Kidney (tissue), 14 donors: ENCODE results near the gene ITIH4. TPM values are rescaled to one million over a fixed set of nuclear protein-coding genes. Genes with fewer than 3 reads are reported as not detected.
"Not testable (repeated sequence)": the region's sequence is repeated elsewhere in the genome, so short reads cannot be mapped to it uniquely, and the experiment has no call there.

Experiments
- DNase-seq, 5 donors: peaks; one replicate each; pipeline ENCODE4 v3.0.0-alpha.2; 2013 to 2020
- FAIRE-seq: peaks from 2 replicates; lab custom pipeline; 2012; peaks lifted over from hg19 to GRCh38; lab: Jason Lieb, UNC
- H3K27ac ChIP-seq, 2 donors: one replicate each; pipeline ENCODE4 v1.7.0; 2013; ENCODE audit warnings: low read depth in 2 of 2, low read length in 2 of 2, inconsistent platforms in 1 of 2
- H3K27me3 ChIP-seq: one replicate; pipeline ENCODE4 v1.7.1; 2013; ENCODE audit warnings: low read length, inconsistent platforms; ENCODE audit not compliant: control insufficient read depth, insufficient read depth
- H3K36me3 ChIP-seq, 3 donors: one replicate each; pipeline versions ENCODE4 v1.7.0 to v1.7.1; 2013; ENCODE audit warnings: low read length in 3 of 3, control low read depth in 1 of 3, inconsistent platforms in 1 of 3; ENCODE audit not compliant: insufficient read depth in 3 of 3, control insufficient read depth in 2 of 3
- H3K4me1 ChIP-seq, 3 donors: one replicate each; pipeline versions ENCODE4 v1.7.0 to v1.7.1; 2013; ENCODE audit warnings: low read length in 3 of 3, inconsistent platforms in 1 of 3, low read depth in 1 of 3; ENCODE audit not compliant: control insufficient read depth in 2 of 3, insufficient read depth in 2 of 3
- H3K4me3 ChIP-seq, 3 donors: one replicate each; pipeline versions ENCODE4 v1.7.0 to v1.8.1; 2013; ENCODE audit warnings: low read length in 3 of 3, control low read depth in 1 of 3, inconsistent platforms in 1 of 3
- H3K9ac ChIP-seq, 3 donors: one replicate each; pipeline versions ENCODE4 v1.7.0 to v1.7.1; 2013; ENCODE audit warnings: low read length in 3 of 3, control low read depth in 1 of 3, inconsistent platforms in 1 of 3
- H3K9me3 ChIP-seq, 3 donors: one replicate each; pipeline versions ENCODE4 v1.7.0 to v1.7.1; 2013; ENCODE audit warnings: low read length in 3 of 3, control low read depth in 1 of 3, inconsistent platforms in 1 of 3; ENCODE audit not compliant: control insufficient read depth in 2 of 3, insufficient read depth in 1 of 3
- intact Hi-C: fragments of 100-400 bp; cut with DNase I; formaldehyde crosslinking; loops from one replicate; pipeline ENCODE4 v1.11.1; 2022
- polyA plus RNA-seq: library from polyadenylated mRNA; stranded (reverse); fragments of 350-450 nt; fragmentation: Illumina TruSeq; extraction: RNeasy Lipid Tissue Mini Kit (QIAGEN cat#74804); gene quantifications from one replicate; pipeline ENCODE4 v1.2.3, GENCODE V29; 2014; ENCODE audit warnings: low read depth, low replicate concordance; ENCODE audit not compliant: insufficient read depth
- total RNA-seq: library from RNA; stranded (reverse); fragmentation: NEBNext Ultra II Directional; extraction: Animal tissue kit (Norgen Biotek cat#: 25700); gene quantifications from one replicate; pipeline ENCODE4 v1.2.1, GENCODE V29; 2021
- TF ChIP-seq, protein P1 (sequence below): IDR thresholded peaks from 3 replicates; pipeline ENCODE4 v1.5.1; 2012; ENCODE audit warnings: mild to moderate bottlenecking, moderate library complexity, borderline replicate concordance; ENCODE audit not compliant: insufficient read depth; ENCODE audit errors: extremely low read depth
- donor health status: control.
- donor health status: control.
- donor health status: control.
- donor health status: control.
- donor health status: control.
- donor health status: DM: yes; HTN: yes; CAD: no.
- donor health status: Normal renal cell carcinoma (clear cell type).

The ITIH4 gene
- total and polyA plus RNA-seq, 2 donors from 2014 or later: 12.9 to 15.4 TPM

DNA sequence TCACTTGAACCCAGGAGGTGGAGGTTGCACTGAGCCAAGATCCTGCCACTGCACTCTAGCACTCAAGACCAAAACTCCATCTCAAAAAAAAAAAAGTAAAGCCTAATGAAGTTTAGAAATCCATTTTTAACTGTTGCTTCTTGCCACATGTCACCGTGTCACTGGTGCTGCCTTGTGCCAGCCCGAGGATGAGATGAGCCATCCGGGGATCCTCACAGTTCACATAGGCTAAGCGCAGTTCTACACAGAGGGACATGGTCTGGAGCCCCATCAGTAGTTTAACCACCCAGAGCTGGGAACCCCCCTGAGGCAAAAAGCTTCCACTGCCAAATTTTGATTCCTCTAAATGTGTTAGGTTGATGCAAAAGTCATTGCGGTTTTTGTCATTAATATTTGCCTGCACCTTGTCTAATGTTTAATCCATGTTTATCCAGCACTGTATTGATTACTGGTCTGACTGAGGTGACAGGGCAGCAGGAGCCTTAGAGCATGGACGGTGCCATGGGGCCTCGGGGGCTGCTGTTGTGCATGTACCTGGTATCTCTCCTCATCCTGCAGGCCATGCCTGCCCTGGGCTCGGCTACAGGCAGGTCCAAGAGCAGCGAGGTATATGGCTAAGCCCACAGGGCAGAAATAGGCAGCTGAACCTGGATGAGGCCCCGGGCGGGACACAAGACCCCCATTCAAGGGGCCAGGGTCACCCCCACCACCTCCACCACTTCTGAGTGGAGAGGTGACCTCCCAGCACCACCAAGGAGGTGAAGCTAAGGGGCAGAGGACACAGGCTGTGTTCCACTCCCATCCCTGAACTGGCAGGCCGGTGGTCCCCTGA, 53.1 kb downstream of the ITIH4 start, which contains the start of gene ITIH1:
Gene ITIH1, plus strand, starts transcription at position 473 of the 832 bp plus-strand sequence. Its CDS starts 17 bp downstream, at position 490.
- DNase-seq (peak in 3 of 5 donors; percentile 5 to 65 (median 24)), FAIRE-seq (no peak)
- Histone ChIP-seq H3K27me3 (no peaks in the 10 kb centered on the region), H3K36me3 (no peaks in the 10 kb centered on the region), H3K9ac (no peak within 1 kb of the TSS), H3K27ac (no peak within 1 kb of the TSS), H3K4me3 (no peak within 1 kb of the TSS), H3K9me3 (no peaks in the 10 kb centered on the region), H3K4me1 (no peaks in the 10 kb centered on the region)
- TF ChIP-seq, protein P1, sequence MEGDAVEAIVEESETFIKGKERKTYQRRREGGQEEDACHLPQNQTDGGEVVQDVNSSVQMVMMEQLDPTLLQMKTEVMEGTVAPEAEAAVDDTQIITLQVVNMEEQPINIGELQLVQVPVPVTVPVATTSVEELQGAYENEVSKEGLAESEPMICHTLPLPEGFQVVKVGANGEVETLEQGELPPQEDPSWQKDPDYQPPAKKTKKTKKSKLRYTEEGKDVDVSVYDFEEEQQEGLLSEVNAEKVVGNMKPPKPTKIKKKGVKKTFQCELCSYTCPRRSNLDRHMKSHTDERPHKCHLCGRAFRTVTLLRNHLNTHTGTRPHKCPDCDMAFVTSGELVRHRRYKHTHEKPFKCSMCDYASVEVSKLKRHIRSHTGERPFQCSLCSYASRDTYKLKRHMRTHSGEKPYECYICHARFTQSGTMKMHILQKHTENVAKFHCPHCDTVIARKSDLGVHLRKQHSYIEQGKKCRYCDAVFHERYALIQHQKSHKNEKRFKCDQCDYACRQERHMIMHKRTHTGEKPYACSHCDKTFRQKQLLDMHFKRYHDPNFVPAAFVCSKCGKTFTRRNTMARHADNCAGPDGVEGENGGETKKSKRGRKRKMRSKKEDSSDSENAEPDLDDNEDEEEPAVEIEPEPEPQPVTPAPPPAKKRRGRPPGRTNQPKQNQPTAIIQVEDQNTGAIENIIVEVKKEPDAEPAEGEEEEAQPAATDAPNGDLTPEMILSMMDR: no peak
- intact Hi-C loops: no loop called here

DNA sequence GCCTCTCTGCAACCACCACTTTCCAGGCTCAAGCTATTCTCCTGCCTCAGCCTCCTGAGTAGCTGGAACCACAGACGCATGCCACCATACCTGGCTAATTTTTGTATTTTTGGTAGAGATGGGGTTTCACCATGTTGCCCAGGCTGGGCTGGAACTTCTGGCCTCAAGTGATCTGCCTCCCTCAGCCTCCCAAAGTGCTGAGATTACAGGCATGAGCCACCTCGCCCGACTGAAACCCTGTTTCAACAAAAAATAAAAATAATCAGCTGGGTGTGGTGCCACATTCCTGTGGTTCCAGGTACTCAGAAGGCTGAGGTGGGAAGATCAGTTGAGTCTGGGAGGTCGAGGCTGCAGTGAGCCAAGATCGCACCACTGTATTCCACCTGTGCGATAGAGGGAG, 54.0 kb downstream of the ITIH4 start:
- H3K9ac ChIP-seq, H3K4me3 ChIP-seq, FAIRE-seq, intact Hi-C loops, H3K27ac ChIP-seq, H3K27me3 ChIP-seq, H3K36me3 ChIP-seq, H3K4me1 ChIP-seq, DNase-seq, H3K9me3 ChIP-seq: not testable (repeated sequence)

DNA sequence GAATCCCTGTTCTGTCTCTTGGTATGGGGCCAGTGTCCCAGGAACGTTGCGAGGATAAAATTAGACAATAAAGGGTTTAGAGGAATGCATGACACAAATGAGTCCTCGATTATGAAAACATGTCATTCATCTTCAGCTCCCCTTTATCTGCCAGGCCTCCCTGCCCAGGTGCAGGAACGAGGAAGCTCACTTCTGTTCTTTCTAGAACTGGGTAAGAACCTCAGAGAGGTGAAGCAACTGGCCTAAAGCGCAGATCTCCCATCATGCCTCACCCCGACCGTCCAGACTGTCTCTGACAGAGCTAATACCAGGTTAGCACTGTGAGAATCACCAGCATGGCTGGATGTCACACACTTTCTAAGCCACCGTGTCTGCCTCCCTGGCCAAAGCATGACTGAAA, 54.6 kb downstream of the ITIH4 start:
- FAIRE-seq (no peak), DNase-seq (no peak)
- intact Hi-C loops: no loop called here
- Histone ChIP-seq H3K4me1 (no peaks in the 10 kb centered on the region), H3K36me3 (no peaks in the 10 kb centered on the region), H3K9me3 (no peaks in the 10 kb centered on the region), H3K9ac (no peak overlapping the region), H3K27ac (no peak overlapping the region), H3K27me3 (no peaks in the 10 kb centered on the region), H3K4me3 (no peak overlapping the region)
- TF ChIP-seq, protein P1: no peak

DNA sequence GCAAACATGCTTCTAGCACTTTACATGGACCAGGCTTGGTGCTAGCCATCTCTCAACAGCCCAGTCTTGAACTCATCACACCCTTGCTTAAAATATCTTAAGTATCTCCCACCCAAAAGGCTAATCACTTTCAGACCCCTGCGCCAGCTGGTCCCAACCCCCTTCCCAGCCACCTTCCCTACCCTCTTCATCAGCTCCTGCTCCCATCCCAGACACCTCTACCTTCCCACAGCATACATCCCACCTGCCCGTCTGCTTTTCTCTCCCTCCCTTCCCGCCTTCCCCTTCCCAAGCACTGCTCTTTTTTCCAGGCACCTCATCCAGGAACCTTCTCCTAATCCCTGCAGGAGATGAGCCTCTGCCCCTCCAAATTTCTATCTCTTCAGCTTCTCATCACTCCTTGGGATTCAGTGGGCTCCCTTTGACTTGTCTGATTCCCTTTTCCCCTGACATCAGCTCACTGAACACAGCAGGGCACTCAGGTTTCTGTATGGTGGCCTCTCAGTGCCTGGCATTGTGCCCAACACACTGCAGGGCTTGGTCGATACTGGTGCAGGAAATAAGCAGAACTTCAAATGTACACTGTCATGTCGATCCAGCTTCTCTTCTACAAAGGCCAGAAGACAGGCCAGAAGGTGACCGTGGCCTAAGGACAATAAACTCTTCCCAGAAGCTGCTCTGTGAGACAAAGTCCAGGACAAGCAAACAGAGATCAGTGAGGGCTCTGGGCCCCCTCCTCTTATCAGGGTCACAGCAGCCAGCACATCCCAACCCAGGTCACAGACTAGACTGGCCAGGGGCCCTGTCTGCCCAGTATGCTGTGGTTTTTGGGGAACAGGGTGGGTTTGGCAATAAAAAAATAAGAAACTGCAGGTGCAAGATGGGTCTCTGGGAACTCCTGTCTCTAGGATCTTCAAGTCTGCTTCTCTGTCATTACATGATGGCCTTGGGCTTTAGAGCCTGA, 55.3 kb downstream of the ITIH4 start:
- DNase-seq (peak in 1 of 5 donors; percentile 26), FAIRE-seq (no peak)
- Histone ChIP-seq H3K9ac (no peak overlapping the region), H3K4me3 (no peak overlapping the region), H3K27ac (no peak overlapping the region), H3K36me3 (no peaks in the 10 kb centered on the region), H3K27me3 (no peaks in the 10 kb centered on the region), H3K9me3 (no peaks in the 10 kb centered on the region), H3K4me1 (no peaks in the 10 kb centered on the region)
- TF ChIP-seq, protein P1: no peak
- intact Hi-C loops: no loop called here
